ENCODE measurements around the gene THADA.

Gene THADA

DNA sequence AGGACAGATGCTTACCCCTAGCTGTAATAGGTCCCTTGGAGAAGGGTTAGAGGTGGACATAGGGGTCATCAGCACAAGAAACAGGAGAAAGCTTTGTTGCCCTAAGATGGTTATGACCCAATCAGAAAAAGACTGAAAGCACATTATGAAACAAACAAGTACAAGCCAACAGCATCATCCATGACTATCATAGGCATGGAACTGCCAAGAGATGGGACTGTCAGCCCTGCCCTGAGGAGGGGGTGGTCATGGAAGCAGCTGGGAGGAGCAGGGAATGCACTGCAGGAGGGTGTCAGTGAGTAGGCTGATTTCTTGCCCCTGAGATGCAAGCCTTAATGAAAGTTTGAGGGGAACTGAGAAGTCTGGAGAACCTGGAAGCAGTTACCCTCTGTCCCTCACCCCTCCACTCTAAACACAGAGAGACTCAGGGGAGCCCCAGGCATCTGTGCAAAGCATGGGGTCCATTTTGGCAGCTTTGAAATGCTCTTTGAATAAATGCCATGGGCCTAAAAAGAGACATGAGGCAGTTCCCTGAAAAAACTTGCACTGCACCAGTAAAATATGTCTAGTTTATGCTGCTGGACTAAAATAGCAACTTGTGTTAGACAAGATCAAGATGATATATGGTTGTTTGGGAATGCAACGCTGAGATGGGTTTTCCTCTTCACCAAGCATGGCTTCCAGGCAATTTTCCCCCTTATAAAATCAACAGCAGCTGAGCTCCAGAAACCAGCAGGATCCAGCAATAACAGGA, 246.8 kb downstream of the THADA start:
- DNase-seq (ENCODE audit: low read depth), result no peak
- TF ChIP-seq, protein P1, sequence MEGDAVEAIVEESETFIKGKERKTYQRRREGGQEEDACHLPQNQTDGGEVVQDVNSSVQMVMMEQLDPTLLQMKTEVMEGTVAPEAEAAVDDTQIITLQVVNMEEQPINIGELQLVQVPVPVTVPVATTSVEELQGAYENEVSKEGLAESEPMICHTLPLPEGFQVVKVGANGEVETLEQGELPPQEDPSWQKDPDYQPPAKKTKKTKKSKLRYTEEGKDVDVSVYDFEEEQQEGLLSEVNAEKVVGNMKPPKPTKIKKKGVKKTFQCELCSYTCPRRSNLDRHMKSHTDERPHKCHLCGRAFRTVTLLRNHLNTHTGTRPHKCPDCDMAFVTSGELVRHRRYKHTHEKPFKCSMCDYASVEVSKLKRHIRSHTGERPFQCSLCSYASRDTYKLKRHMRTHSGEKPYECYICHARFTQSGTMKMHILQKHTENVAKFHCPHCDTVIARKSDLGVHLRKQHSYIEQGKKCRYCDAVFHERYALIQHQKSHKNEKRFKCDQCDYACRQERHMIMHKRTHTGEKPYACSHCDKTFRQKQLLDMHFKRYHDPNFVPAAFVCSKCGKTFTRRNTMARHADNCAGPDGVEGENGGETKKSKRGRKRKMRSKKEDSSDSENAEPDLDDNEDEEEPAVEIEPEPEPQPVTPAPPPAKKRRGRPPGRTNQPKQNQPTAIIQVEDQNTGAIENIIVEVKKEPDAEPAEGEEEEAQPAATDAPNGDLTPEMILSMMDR (IDR thresholded peaks at IDR 0.05; ENCODE audit: control insufficient read depth, extremely low read depth, insufficient read depth), result no peak
- H3K4me3 ChIP-seq (ENCODE audit: low read depth, low read length), result no peak overlapping the region

DNA sequence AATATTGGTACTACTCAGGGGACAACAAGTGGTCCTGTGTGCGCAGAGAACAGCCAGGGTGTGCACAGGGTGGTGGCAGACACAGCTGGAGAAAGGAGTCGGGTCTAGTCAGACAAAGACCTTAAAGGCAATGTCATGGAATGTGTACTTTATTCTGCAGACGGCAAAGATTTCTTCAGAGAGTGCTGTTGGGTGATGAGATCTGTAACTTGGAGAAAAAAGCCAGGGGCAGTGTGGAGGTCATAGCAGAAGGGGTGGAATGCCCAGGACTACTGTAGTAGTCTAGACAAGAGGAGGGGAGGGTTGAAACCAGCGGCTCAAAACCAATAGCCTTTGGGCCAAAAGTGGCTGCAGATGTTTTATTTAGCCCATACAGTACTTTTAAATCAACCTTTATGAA, 248.1 kb downstream of the THADA start:
- DNase-seq (ENCODE audit: low read depth), result no peak
- no peak overlapping the region for H3K4me3 ChIP-seq (ENCODE audit: low read depth, low read length)
- TF ChIP-seq, protein P1 (IDR thresholded peaks at IDR 0.05; ENCODE audit: control insufficient read depth, extremely low read depth, insufficient read depth), result no peak

DNA sequence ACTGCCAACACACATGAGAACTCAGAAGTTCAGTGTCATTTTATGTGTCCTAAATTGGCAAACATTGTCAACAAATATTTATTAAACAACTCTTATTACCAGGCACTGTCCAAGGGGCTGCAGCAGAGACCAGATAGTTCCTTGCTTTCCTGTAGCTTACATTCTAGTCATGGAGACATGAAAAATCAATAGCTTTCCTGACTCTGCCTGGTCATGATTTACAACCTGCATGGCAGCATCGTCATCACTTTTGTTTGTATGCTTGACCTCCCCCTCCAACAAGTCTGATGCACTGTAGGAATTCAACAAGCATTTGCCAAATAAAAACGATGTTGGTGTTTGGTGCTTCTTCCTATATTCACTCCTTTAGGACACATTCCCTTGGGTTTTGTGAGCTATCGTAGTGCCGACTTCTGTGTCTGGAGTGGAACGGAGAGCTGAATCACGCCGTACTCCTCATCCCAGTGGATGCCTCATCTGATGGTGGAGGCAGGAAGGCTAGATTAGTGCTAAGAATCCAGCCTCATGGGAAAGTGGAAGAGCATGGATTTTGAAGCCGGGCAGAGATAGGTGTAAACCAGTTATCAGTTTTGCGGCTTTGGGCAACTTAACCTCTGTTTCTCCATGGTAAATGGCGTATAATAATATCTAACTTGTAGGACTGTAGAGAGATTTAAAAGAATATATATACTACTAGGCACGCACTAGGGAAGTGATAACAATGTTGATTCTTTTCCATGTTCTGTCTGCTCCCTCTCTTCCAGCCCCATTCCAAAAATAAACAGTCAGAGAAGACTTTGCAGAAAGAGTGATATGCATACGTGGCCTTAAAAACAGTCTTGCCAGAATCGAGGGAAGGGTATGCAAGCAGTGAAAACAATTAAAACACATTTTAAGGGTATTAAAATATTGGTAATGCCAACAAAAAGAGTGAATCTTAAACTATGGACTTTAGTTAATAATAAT, 249.0 kb downstream of the THADA start:
- TF ChIP-seq, protein P1 (IDR thresholded peaks at IDR 0.05; ENCODE audit: control insufficient read depth, extremely low read depth, insufficient read depth), result no peak
- no peak overlapping the region for H3K4me3 ChIP-seq (ENCODE audit: low read depth, low read length)
- DNase-seq (ENCODE audit: low read depth), result no peak

DNA sequence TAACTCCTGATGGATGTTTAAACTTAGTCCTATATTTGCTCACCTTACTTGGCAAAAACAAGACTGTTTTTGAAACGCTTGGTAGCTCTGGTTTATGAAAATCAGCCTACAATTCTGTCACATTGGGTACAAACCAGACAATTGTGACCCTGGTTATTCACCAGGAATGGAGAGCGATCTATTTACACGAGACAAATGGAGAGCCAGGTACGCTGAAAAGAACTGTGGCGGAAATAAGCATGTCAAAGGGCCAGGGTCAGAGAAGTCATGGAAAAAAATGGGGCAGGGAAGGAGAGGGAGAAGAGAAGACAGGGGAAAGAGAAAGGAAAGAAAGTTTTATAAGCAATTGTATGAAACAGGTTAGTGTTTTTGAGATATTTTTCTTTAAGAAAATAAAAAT, 250.0 kb downstream of the THADA start:
- no peak for DNase-seq (ENCODE audit: low read depth)
- TF ChIP-seq, protein P1 (IDR thresholded peaks at IDR 0.05; ENCODE audit: control insufficient read depth, extremely low read depth, insufficient read depth), result no peak
- H3K4me3 ChIP-seq (ENCODE audit: low read depth, low read length), result no peak overlapping the region

DNA sequence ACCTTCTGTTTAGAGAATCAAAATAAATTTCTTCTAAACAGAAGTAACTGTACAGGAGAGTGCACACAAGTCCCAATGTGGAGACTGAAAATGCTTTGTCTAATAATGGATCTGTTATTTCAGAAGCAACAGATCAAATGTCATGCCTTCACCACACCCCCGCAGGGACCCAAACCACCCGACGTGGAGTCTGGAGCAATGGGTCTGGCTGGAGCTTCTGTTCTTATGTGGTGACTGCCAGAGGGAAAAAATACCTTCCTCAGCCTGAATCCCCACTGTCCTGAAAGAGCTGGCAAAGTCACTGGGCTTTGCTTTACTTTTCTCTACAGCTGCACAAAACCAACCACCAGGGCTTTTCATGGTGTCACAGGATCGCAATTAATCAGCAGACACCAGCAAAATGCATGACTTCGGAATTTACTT, 250.4 kb downstream of the THADA start:
- no peak overlapping the region for H3K4me3 ChIP-seq (ENCODE audit: low read depth, low read length)
- TF ChIP-seq, protein P1 (IDR thresholded peaks at IDR 0.05; ENCODE audit: control insufficient read depth, extremely low read depth, insufficient read depth), result no peak
- DNase-seq (ENCODE audit: low read depth), result no peak

DNA sequence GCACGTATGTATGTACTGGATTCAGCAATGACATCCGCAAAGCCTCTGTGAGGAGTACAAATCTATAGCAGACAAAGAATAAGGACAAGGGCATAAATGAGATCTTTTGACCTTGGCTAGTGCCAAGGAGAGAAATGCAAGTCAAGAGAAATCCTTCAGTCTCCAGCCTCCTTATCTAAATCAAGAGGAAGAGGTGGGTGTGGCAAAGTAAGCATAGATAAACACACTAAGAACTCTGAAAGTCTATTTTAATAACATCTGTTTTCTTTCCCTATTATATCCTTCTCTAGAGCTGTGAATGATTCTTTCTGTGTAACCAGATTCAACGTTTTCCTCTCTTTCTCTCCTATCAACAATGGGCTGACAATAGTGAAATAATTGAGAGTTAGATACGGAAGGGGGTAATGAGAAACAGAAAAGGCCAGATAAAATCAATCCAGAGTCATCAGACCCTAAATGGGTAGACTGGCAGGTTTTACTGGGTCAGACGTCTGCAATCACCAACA, 250.9 kb downstream of the THADA start:
- DNase-seq (ENCODE audit: low read depth), result no peak
- H3K4me3 ChIP-seq (ENCODE audit: low read depth, low read length), result no peak overlapping the region

More for the DNA sequence above, 250.9 kb downstream of the THADA start:
- TF ChIP-seq, protein P1 (IDR thresholded peaks at IDR 0.05; ENCODE audit: control insufficient read depth, extremely low read depth, insufficient read depth), result no peak

Data from LNCaP clone FGC (cell line).